ENCODE data around the gene KCNQ1OT1. TPM values are rescaled to one million over a fixed set of nuclear protein-coding genes. Genes with fewer than 3 reads are reported as not detected.

Gene KCNQ1OT1
- total and polyA plus RNA-seq, 8 donors: under 0.01 to 15.1 (median 2.3) TPM

DNA sequence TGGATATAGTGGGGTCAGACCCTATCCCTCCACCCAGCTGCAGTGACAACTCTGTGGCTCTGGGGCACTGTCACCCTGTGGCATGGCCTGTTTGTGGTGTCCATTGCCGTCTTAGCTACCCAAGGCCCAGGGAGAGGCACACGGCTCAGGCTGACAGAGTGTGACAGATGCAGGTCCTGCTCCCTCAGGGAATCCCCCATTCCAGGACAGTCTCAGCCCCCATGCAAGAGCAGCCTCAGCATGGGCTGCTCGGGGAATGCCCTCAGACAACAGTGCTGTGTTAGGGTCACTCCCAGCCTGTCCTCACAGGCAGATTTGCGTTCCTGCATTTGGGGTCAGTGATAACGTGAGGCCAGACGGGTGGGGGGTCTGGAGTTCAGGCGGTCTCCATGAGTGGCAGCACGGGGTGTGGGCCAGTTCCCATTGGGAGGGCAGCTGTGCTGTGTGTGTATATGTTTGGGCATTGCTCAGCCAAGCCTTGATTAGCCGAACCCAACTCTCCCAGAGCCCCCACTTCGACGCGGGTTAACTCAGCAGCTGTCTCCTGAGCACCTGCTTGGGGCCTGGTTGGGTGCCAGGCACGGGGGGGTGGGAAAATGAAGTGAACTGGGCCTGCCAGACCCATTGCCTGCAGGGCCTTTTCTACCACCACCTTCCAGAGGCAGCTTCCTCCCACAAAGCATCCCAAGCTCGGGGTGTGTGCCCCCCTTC lies 5.3 kb upstream of the KCNQ1OT1 start:
- Histone ChIP-seq H3K36me3 (no peaks in the 10 kb centered on the region), H3K4me1 (peaks cover 0 to 49% (median 27%) of the 10 kb centered on the region in 4 donors), H3K4me3 (no peak overlapping the region), H3K27me3 (no peaks in the 10 kb centered on the region), H3K9me3 (no peaks in the 10 kb centered on the region), H3K27ac (no peak overlapping the region)
- TF ChIP-seq POLR2A (IDR thresholded peaks at IDR 0.05) (no peak), CTCF (IDR thresholded peaks at IDR 0.05) (no peak), EP300 (IDR thresholded peaks at IDR 0.05) (no peak), POLR2AphosphoS5 (IDR thresholded peaks at IDR 0.05) (no peak)
- 82 to 90% (median 85%) methylated on average over 12 to 14 of the region's 14 CpGs for WGBS, 5 donors
- intact Hi-C loops (cut with DNase I; ENCODE audit: low total_unique reads): loop anchor here (10.0 kb wide), 1 partner anchor 170 kb away; no protein-coding TSS in a partner anchor
- DNase-seq: no peak

DNA sequence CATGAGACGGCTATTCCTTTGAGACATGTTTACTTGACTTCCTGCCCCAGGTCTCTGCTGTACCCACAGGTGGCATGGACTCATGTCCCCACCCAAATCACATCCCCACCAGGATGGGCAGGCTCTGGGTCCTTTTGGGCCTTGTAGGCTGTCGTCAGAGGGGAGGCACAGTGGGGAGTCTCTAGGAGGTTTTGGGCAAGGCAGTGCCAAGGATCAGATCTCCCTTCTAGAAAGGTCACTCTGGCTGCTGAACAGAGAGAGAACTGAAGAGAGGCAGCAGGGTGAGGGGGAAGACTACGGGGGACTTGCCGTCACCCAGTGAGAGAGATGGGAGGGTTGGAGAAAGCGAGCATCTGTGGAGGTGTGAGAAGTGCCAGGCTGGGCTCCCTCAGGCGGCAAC lies 4.6 kb upstream of the KCNQ1OT1 start:
- H3K36me3 ChIP-seq: no peaks in the 10 kb centered on the region
- WGBS, 5 donors: 94 to 97% (median 96%) methylated on average over 6 of the region's 6 CpGs
- H3K27me3 ChIP-seq: no peaks in the 10 kb centered on the region
- H3K4me1 ChIP-seq: peaks cover 0 to 45% (median 26%) of the 10 kb centered on the region in 4 donors
- DNase-seq: no peak
- no peaks in the 10 kb centered on the region for H3K9me3 ChIP-seq
- intact Hi-C loops (cut with DNase I; ENCODE audit: low total_unique reads): loop anchor here (10.0 kb wide), 1 partner anchor 170 kb away; no protein-coding TSS in a partner anchor
- no peak overlapping the region for H3K27ac ChIP-seq
- H3K4me3 ChIP-seq: no peak overlapping the region
- TF ChIP-seq POLR2A (IDR thresholded peaks at IDR 0.05) (no peak), CTCF (IDR thresholded peaks at IDR 0.05) (no peak), EP300 (IDR thresholded peaks at IDR 0.05) (no peak)

DNA sequence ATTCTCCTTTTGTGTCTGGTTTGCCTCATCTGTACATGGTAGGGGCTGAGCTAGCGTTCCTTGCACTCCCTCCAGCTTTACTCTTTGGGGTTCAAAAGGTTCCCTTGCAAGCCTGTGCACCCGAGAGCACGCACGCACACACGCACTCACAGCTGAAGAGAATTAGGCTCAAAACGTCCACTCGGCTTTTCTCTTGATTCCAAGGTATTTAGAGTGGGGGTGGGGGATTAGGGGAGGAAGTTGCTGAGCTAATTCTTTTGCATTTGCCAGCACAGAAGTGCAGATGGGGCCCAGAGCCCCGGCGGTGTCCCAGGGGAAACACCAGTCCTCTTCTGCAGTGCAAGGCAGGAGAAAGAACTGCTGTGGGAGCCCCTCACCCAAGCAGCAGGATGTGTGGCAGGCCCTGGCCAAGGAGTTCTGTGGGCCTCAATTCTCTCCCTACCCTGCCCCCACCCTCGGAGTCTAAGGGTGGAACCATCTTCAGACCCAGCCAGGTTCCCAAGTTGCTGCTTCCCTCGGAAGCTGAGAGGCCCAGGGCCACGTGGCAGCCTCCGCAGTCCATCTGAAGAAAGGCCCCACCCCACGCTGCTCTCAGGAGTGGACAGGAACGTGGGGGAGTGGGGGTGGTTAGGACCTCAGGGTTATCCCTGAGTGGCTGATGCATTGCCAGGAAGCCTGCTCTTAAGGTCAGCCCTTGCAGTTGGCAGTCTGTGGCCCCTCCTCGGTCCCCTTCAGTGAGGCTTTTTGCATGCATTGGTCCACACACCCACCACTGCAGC lies 3.8 kb upstream of the KCNQ1OT1 start:
- no peaks in the 10 kb centered on the region for H3K36me3 ChIP-seq
- intact Hi-C loops (cut with DNase I; ENCODE audit: low total_unique reads): loop anchor here (10.0 kb wide), 1 partner anchor 171 kb away; no protein-coding TSS in a partner anchor
- no peak for TF ChIP-seq CTCF (IDR thresholded peaks at IDR 0.05)
- no peak for TF ChIP-seq EP300 (IDR thresholded peaks at IDR 0.05)
- no peak for TF ChIP-seq POLR2AphosphoS5 (IDR thresholded peaks at IDR 0.05)
- no peak for TF ChIP-seq POLR2A (IDR thresholded peaks at IDR 0.05)
- H3K4me3 ChIP-seq: no peak overlapping the region
- H3K4me1 ChIP-seq: peaks cover 0 to 42% (median 24%) of the 10 kb centered on the region in 4 donors
- peak in 1 of 2 donors; percentile 78 for DNase-seq
- H3K9me3 ChIP-seq: no peaks in the 10 kb centered on the region
- WGBS, 5 donors: 53 to 74% (median 67%) methylated on average over 10 to 16 of the region's 16 CpGs
- H3K27ac ChIP-seq: no peak overlapping the region
- no peaks in the 10 kb centered on the region for H3K27me3 ChIP-seq

DNA sequence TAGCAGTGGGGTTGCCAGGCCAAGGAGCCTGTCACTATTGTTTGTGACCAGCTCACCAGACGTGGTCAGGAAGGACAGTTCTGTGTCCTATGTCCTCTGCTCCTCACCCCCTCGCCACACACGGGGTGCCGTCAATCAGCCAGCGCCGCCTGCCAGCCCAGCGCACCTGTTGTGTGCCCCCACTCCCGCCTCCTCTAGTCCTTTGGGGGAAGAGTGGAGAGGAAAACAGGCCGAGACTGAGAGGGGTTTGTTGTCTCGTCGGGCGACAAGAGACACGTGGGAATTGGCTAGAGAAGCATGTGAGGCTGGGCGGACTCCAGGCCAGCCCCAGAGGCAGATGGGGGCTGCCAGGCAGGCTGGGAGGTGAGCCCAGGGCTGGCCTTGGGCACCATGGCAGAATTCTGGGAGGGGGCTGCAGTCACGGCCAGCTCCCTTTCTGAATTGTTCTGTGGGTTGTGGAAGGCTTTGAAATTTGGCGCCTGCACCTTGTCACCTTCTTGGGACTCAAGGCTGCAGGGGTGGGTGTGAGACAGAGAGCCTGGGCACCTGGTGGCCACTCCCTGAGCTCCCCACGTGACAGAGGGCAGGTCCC lies 3.1 kb upstream of the KCNQ1OT1 start:
- H3K4me3 ChIP-seq: no peak overlapping the region
- peaks cover 0 to 44% (median 23%) of the 10 kb centered on the region in 4 donors for H3K4me1 ChIP-seq
- peak overlapping the region in 1 of 5 donors; percentile 0 for H3K27ac ChIP-seq
- no peak for TF ChIP-seq POLR2A (IDR thresholded peaks at IDR 0.05)
- no peak for TF ChIP-seq POLR2AphosphoS5 (IDR thresholded peaks at IDR 0.05)
- TF ChIP-seq CTCF (IDR thresholded peaks at IDR 0.05): no peak
- TF ChIP-seq EP300 (IDR thresholded peaks at IDR 0.05): no peak
- intact Hi-C loops (cut with DNase I; ENCODE audit: low total_unique reads): loop anchor here (10.0 kb wide), 1 partner anchor 172 kb away; no protein-coding TSS in a partner anchor
- H3K36me3 ChIP-seq: no peaks in the 10 kb centered on the region
- no peaks in the 10 kb centered on the region for H3K27me3 ChIP-seq
- no peak for DNase-seq
- 79 to 90% (median 89%) methylated on average over 14 to 17 of the region's 17 CpGs for WGBS, 5 donors
- H3K9me3 ChIP-seq: no peaks in the 10 kb centered on the region
